RKO (cell line): ENCODE measurements around the gene HSBP1.

ENCODE experiments used
- DNase-seq: peaks from one replicate; pipeline ENCODE4 v3.0.0-alpha.2; 2016; ENCODE audit warnings: low spot score

Gene HSBP1

GRCh38 chr16:83807710-83808572, at the start of gene HSBP1:
Gene HSBP1, plus strand, starts transcription at chr16:83807978. Its CDS starts 99 bp downstream, at chr16:83808077.
- peak; percentile 94 for DNase-seq

GRCh38 chr16:83762141-83762991, 45.4 kb upstream of the HSBP1 start:
- DNase-seq = no peak

- DNase-seq = no peak
Measured at GRCh38 chr16:83762992-83763358, 44.8 kb upstream of the HSBP1 start.

- DNase-seq = no peak
Measured at GRCh38 chr16:83768986-83769385, 38.8 kb upstream of the HSBP1 start.

GRCh38 chr16:83769397-83770008, 38.3 kb upstream of the HSBP1 start:
- DNase-seq = no peak

- DNase-seq = no peak
Measured at GRCh38 chr16:83771306-83771942, 36.4 kb upstream of the HSBP1 start.

GRCh38 chr16:83772806-83773205, 35.0 kb upstream of the HSBP1 start:
- no peak for DNase-seq

GRCh38 chr16:83774066-83774465, 33.7 kb upstream of the HSBP1 start:
- DNase-seq = no peak

GRCh38 chr16:83776944-83777343, 30.8 kb upstream of the HSBP1 start:
- no peak for DNase-seq

- no peak for DNase-seq
Measured at GRCh38 chr16:83779886-83780285, 27.9 kb upstream of the HSBP1 start.

- DNase-seq = no peak
Measured at GRCh38 chr16:83785455-83785854, 22.3 kb upstream of the HSBP1 start.

- no peak for DNase-seq
Measured at GRCh38 chr16:83789642-83790401, 18.0 kb upstream of the HSBP1 start.

GRCh38 chr16:83791916-83792315, 15.9 kb upstream of the HSBP1 start:
- no peak for DNase-seq

GRCh38 chr16:83792391-83792790, 15.4 kb upstream of the HSBP1 start:
- peak; percentile 21 for DNase-seq

- no peak for DNase-seq
Measured at GRCh38 chr16:83793179-83793578, 14.6 kb upstream of the HSBP1 start.

GRCh38 chr16:83794860-83795554, 12.8 kb upstream of the HSBP1 start:
- no peak for DNase-seq

- no peak for DNase-seq
Measured at GRCh38 chr16:83797013-83797412, 10.8 kb upstream of the HSBP1 start.

GRCh38 chr16:83799336-83799735, 8.4 kb upstream of the HSBP1 start:
- no peak for DNase-seq

GRCh38 chr16:83802135-83802534, 5.6 kb upstream of the HSBP1 start:
- DNase-seq = no peak

GRCh38 chr16:83802554-83803205, 5.1 kb upstream of the HSBP1 start:
- no peak for DNase-seq
